Esophagus mucosa (tissue), 1 donor: ENCODE results near the gene LALBA. TPM values are rescaled to one million over a fixed set of nuclear protein-coding genes. Genes with fewer than 3 reads are reported as not detected.
A peak's percentile ranks its signal among the peaks of the same experiment; 100 is the strongest.
"Not testable (repeated sequence)": the region's sequence is repeated elsewhere in the genome, so short reads cannot be mapped to it uniquely, and the experiment has no call there.

Source experiments
- ATAC-seq: fragments of 200-7000 bp; cut with Tn5 transposase; one replicate; pipeline ENCODE4 v1.9.1; 2020
- total RNA-seq: library from RNA; stranded (reverse); gene quantifications from one replicate; pipeline ENCODE4 v1.2.4, GENCODE V29; 2023
- donor health status: DM: yes; HTN: yes; CAD: no.

LALBA gene
- not detected for total RNA-seq

- no peak for ATAC-seq
These were observed at the start of gene LALBA for GRCh38 chr12:48569946-48570345. TSS of gene LALBA (minus strand) at chr12:48570046. CDS start at chr12:48570020, 26 bp downstream.

GRCh38 chr12:48618541-48618940, 48.7 kb upstream of the LALBA start:
- peak; percentile 93 for ATAC-seq

GRCh38 chr12:48615681-48616080, 45.8 kb upstream of the LALBA start:
- no peak for ATAC-seq

- no peak for ATAC-seq
These were observed 43.5 kb upstream of the LALBA start for GRCh38 chr12:48613321-48613720.

GRCh38 chr12:48602192-48602989, 32.5 kb upstream of the LALBA start:
- ATAC-seq, result peak; percentile 45

GRCh38 chr12:48601013-48601756, 31.3 kb upstream of the LALBA start:
- no peak for ATAC-seq

GRCh38 chr12:48600552-48600951, 30.7 kb upstream of the LALBA start:
- ATAC-seq, result no peak

- no peak for ATAC-seq
These were observed 22.8 kb upstream of the LALBA start for GRCh38 chr12:48592591-48593086.

GRCh38 chr12:48586361-48586760, 16.5 kb upstream of the LALBA start:
- ATAC-seq, result no peak

GRCh38 chr12:48583728-48584127, 13.9 kb upstream of the LALBA start:
- ATAC-seq, result no peak

GRCh38 chr12:48580831-48581230, 11.0 kb upstream of the LALBA start:
- peak; percentile 72 for ATAC-seq

- ATAC-seq, result no peak
These were observed 2.5 kb upstream of the LALBA start for GRCh38 chr12:48572326-48572725.

GRCh38 chr12:48567731-48568130, 2.1 kb downstream of the LALBA start:
- ATAC-seq, result no peak

GRCh38 chr12:48557919-48558318, 11.9 kb downstream of the LALBA start:
- no peak for ATAC-seq

GRCh38 chr12:48556631-48557030, 13.2 kb downstream of the LALBA start:
- ATAC-seq, result no peak

- ATAC-seq, result not testable (repeated sequence)
These were observed 16.0 kb downstream of the LALBA start for GRCh38 chr12:48553666-48554343.

GRCh38 chr12:48551636-48552035, 18.2 kb downstream of the LALBA start:
- not testable (repeated sequence) for ATAC-seq

- ATAC-seq, result not testable (repeated sequence)
These were observed 22.8 kb downstream of the LALBA start for GRCh38 chr12:48547012-48547411.

- ATAC-seq, result no peak
These were observed 23.9 kb downstream of the LALBA start for GRCh38 chr12:48545833-48546469.

GRCh38 chr12:48542300-48542928, 27.4 kb downstream of the LALBA start:
- ATAC-seq, result peak; percentile 71

- ATAC-seq, result no peak
These were observed 33.2 kb downstream of the LALBA start for GRCh38 chr12:48536602-48537001.

GRCh38 chr12:48532601-48533000, 37.2 kb downstream of the LALBA start:
- no peak for ATAC-seq
